Naive thymus-derived CD4-positive, alpha-beta T cell (primary cell): ENCODE measurements around the gene PPFIBP2. TPM values are rescaled to one million over a fixed set of nuclear protein-coding genes. Genes with fewer than 3 reads are reported as not detected.

Experiments
- ATAC-seq: fragments of 150-1000 bp; cut with Tn5 transposase; 2 replicates; pipeline ENCODE4 v1.10.0; 2021; ENCODE audit warnings: mild to moderate bottlenecking, moderate library complexity
- CTCF ChIA-PET: fragments of 350-600 bp; sonication (Branson Sonifier 250); formaldehyde crosslinking; loops from one replicate; lab custom pipeline; 2021; ENCODE audit warnings: antibody characterized with exemption; lab: Charles Lee
- POLR2A ChIA-PET: fragments of 350-600 bp; sonication (Branson Sonifier 250); formaldehyde crosslinking; loops from one replicate; lab custom pipeline; 2021; ENCODE audit warnings: antibody characterized with exemption, inconsistent platforms; lab: Charles Lee
- DNase-seq, 9 donors: peaks; one replicate each; pipeline versions ENCODE4 v3.0.0 to v3.0.0-alpha.2; 2020 to 2022; ENCODE audit warnings: mixed read lengths in 1 of 9
- H3K27ac ChIP-seq: one replicate; pipeline ENCODE4 v1.7.0; 2013; ENCODE audit warnings: mild to moderate bottlenecking, low read depth, low read length, moderate library complexity
- H3K27me3 ChIP-seq, 2 donors: one replicate each; pipeline ENCODE4 v1.7.0; 2013; ENCODE audit warnings: low read length in 2 of 2, mild to moderate bottlenecking in 2 of 2, moderate library complexity in 2 of 2; ENCODE audit not compliant: control insufficient read depth in 2 of 2, insufficient read depth in 2 of 2
- H3K36me3 ChIP-seq, 3 experiments: 1 replicate in 2 of 3; 2 replicates in 1 of 3; pipeline ENCODE4 v1.7.0; 2013; ENCODE audit warnings: low read length in 3 of 3, mild to moderate bottlenecking in 3 of 3, moderate library complexity in 1 of 3; ENCODE audit not compliant: insufficient read depth in 3 of 3, control insufficient read depth in 2 of 3
- H3K4me1 ChIP-seq, 2 donors: one replicate each; pipeline ENCODE4 v1.7.0; 2013; ENCODE audit warnings: low read length in 2 of 2, mild to moderate bottlenecking in 2 of 2, moderate library complexity in 1 of 2; ENCODE audit not compliant: control insufficient read depth in 2 of 2, insufficient read depth in 2 of 2
- H3K4me3 ChIP-seq: 2 replicates; pipeline ENCODE4 v1.7.0; 2013; ENCODE audit warnings: mild to moderate bottlenecking, low read length
- H3K9me3 ChIP-seq, 3 experiments: 1 replicate in 2 of 3; 2 replicates in 1 of 3; pipeline ENCODE4 v1.7.0; 2013; ENCODE audit warnings: low read length in 3 of 3; ENCODE audit not compliant: control insufficient read depth in 2 of 3
- H3K27ac Mint-ChIP-seq, 9 donors: one replicate each; pipeline ENCODE4 v1.8.0; 2020 to 2022; ENCODE audit warnings: mixed read lengths in 9 of 9, mild to moderate bottlenecking in 8 of 9, moderate library complexity in 5 of 9, inconsistent platforms in 2 of 9
- H3K27me3 Mint-ChIP-seq, 5 donors: one replicate each; pipeline ENCODE4 v1.8.0; 2021 to 2022; ENCODE audit warnings: mixed read lengths in 5 of 5, mild to moderate bottlenecking in 1 of 5
- H3K36me3 Mint-ChIP-seq, 5 donors: one replicate each; pipeline ENCODE4 v1.8.0; 2020 to 2022; ENCODE audit warnings: mixed read lengths in 5 of 5, mild to moderate bottlenecking in 3 of 5, inconsistent platforms in 1 of 5
- H3K4me1 Mint-ChIP-seq, 7 donors: one replicate each; pipeline ENCODE4 v1.8.0; 2020 to 2022; ENCODE audit warnings: mixed read lengths in 7 of 7, mild to moderate bottlenecking in 3 of 7, inconsistent platforms in 1 of 7
- H3K4me3 Mint-ChIP-seq, 10 donors: one replicate each; pipeline ENCODE4 v1.8.0; 2020 to 2022; ENCODE audit warnings: mild to moderate bottlenecking in 10 of 10, mixed read lengths in 10 of 10, moderate library complexity in 6 of 10, inconsistent platforms in 2 of 10
- H3K9me3 Mint-ChIP-seq, 11 donors: one replicate each; pipeline ENCODE4 v1.8.0; 2020 to 2022; ENCODE audit warnings: mixed read lengths in 11 of 11, mild to moderate bottlenecking in 4 of 11, inconsistent platforms in 1 of 11, moderate library complexity in 1 of 11
- intact Hi-C, 2 donors: fragments of 100-400 bp; cut with micrococcal nuclease; formaldehyde crosslinking; loops; one replicate each; pipeline ENCODE4 v1.15.1; 2023
- polyA plus RNA-seq, 2 donors: library from polyadenylated mRNA; unstranded; fragments of 300-500 nt; fragmentation: Illumina TruSeq; gene quantifications; one replicate each; pipeline ENCODE4 v1.2.3, GENCODE V29; 2021
- total RNA-seq, 6 experiments: library from RNA in 5 of 6; stranded (reverse) in 5 of 6; gene quantifications; 1 replicate in 5 of 6; 2 replicates in 1 of 6; pipeline ENCODE4 v1.2.3 and lab custom pipeline; 2021 to 2026

PPFIBP2 gene
- total and polyA plus RNA-seq, 7 experiments from 2014 or later = 5.7 to 55.6 (median 42.6) TPM

GRCh38 chr11:7525424-7525823 is 11.6 kb downstream of the PPFIBP2 start:
- ChIA-PET CTCF (interaction anchor here (0.6 to 1.4 kb wide), 3 partner anchors 10 to 789 kb away, joined by 3 to 6 read pairs (median 3); no protein-coding TSS in a partner anchor), POLR2A (interaction anchor here (2.0 to 6.8 kb wide), 3 partner anchors 8 to 12 kb away, joined by 7 to 45 read pairs (median 9); partner anchors contain the start of gene PPFIBP2)
- no peaks in the 10 kb centered on the region for H3K9me3 ChIP-seq
- DNase-seq (no peak), ATAC-seq (no peak)
- H3K36me3 Mint-ChIP-seq = peaks cover 0 to 11% (median 0%) of the 10 kb centered on the region in 5 donors
- H3K4me1 Mint-ChIP-seq = peaks cover 0 to 65% (median 41%) of the 10 kb centered on the region in 7 donors
- no peak overlapping the region for H3K27ac ChIP-seq
- intact Hi-C loops = loop anchor here in 1 of 2 donors (5.0 kb wide), 1 partner anchor 1293 kb away; the partner anchor contains the start of gene FHIP1B
- H3K4me1 ChIP-seq = peaks cover 29 to 88% of the 10 kb centered on the region in 2 donors
- peak overlapping the region in 4 of 10 donors; percentile 0 to 89 (median 32) for H3K4me3 Mint-ChIP-seq
- H3K36me3 ChIP-seq = no peaks in the 10 kb centered on the region
- peak overlapping the region in 5 of 9 donors; percentile 5 to 87 (median 22) for H3K27ac Mint-ChIP-seq
- H3K4me3 ChIP-seq = no peak overlapping the region
- H3K27me3 Mint-ChIP-seq = peaks cover 0 to 6% (median 0%) of the 10 kb centered on the region in 5 donors
- H3K9me3 Mint-ChIP-seq = no peaks in the 10 kb centered on the region
- no peaks in the 10 kb centered on the region for H3K27me3 ChIP-seq

GRCh38 chr11:7527029-7527428 is 13.2 kb downstream of the PPFIBP2 start:
- Mint-ChIP-seq H3K27me3 (peaks cover 0 to 6% (median 0%) of the 10 kb centered on the region in 5 donors), H3K27ac (peak overlapping the region; percentile 19 to 93 (median 82)), H3K4me3 (peak overlapping the region; percentile 54 to 89 (median 76)), H3K36me3 (peaks cover 0 to 11% (median 0%) of the 10 kb centered on the region in 5 donors), H3K4me1 (peaks cover 2 to 76% (median 52%) of the 10 kb centered on the region in 7 donors), H3K9me3 (no peaks in the 10 kb centered on the region)
- H3K4me3 ChIP-seq = peak overlapping the region; percentile 1
- ChIA-PET POLR2A (interaction anchor here (1.0 to 6.8 kb wide), 3 partner anchors 9 to 14 kb away, joined by 5 to 45 read pairs (median 9); partner anchors contain the start of gene PPFIBP2), CTCF (interaction anchor here (0.7 to 1.1 kb wide), 2 partner anchors 11 to 12 kb away, joined by 3 to 4 read pairs; no protein-coding TSS in a partner anchor)
- intact Hi-C loops = loop anchor here in 1 of 2 donors (1.0 to 5.0 kb wide), 3 partner anchors 11 to 1295 kb away; partner anchors contain the start of genes FHIP1B and PPFIBP2
- no peaks in the 10 kb centered on the region for H3K27me3 ChIP-seq
- peaks cover 29 to 83% of the 10 kb centered on the region in 2 donors for H3K4me1 ChIP-seq
- H3K36me3 ChIP-seq = no peaks in the 10 kb centered on the region
- DNase-seq = peak in 8 of 9 donors; percentile 18 to 81 (median 68)
- H3K9me3 ChIP-seq = no peaks in the 10 kb centered on the region
- peak; percentile 95 for ATAC-seq
- no peak overlapping the region for H3K27ac ChIP-seq

- H3K27me3 Mint-ChIP-seq = peaks cover 0 to 7% (median 0%) of the 10 kb centered on the region in 5 donors
- Histone ChIP-seq H3K4me1 (peaks cover 29 to 74% of the 10 kb centered on the region in 2 donors), H3K27ac (peak overlapping the region; percentile 9), H3K36me3 (no peaks in the 10 kb centered on the region), H3K4me3 (no peak overlapping the region), H3K27me3 (no peaks in the 10 kb centered on the region), H3K9me3 (no peaks in the 10 kb centered on the region)
- peaks cover 11 to 74% (median 54%) of the 10 kb centered on the region in 7 donors for H3K4me1 Mint-ChIP-seq
- H3K9me3 Mint-ChIP-seq = no peaks in the 10 kb centered on the region
- H3K4me3 Mint-ChIP-seq = peak overlapping the region in 8 of 10 donors; percentile 3 to 89 (median 50)
- H3K27ac Mint-ChIP-seq = peak overlapping the region in 8 of 9 donors; percentile 37 to 93 (median 80)
- POLR2A ChIA-PET = interaction anchor here (0.6 to 3.0 kb wide), 4 partner anchors 8 to 1161 kb away, joined by 4 to 17 read pairs (median 4); no protein-coding TSS in a partner anchor
- ATAC-seq (no peak), DNase-seq (no peak)
- intact Hi-C loops = loop anchor here in 1 of 2 donors (5.0 kb wide), 1 partner anchor 1296 kb away; the partner anchor contains the start of gene FHIP1B
- CTCF ChIA-PET = interaction anchor here (1.1 kb wide), 1 partner anchor 15 kb away, joined by 5 read pairs; the partner anchor contains the start of gene PPFIBP2
- peaks cover 0 to 11% (median 0%) of the 10 kb centered on the region in 5 donors for H3K36me3 Mint-ChIP-seq
These were observed 14.8 kb downstream of the PPFIBP2 start for GRCh38 chr11:7528514-7529049.

- H3K4me3 ChIP-seq = no peak overlapping the region
- peaks cover 27 to 74% (median 48%) of the 10 kb centered on the region in 7 donors for H3K4me1 Mint-ChIP-seq
- no peaks in the 10 kb centered on the region for H3K36me3 ChIP-seq
- CTCF ChIA-PET = interaction anchor here (1.5 to 1.9 kb wide), 2 partner anchors 16 to 17 kb away, joined by 4 to 6 read pairs; partner anchors contain the start of gene PPFIBP2
- H3K27ac ChIP-seq = no peak overlapping the region
- DNase-seq (no peak), ATAC-seq (no peak)
- intact Hi-C loops = no loop called here
- POLR2A ChIA-PET = interaction anchor here (0.9 to 3.0 kb wide), 6 partner anchors 10 to 21 kb away, joined by 3 to 24 read pairs (median 4); partner anchors contain the start of gene PPFIBP2
- no peaks in the 10 kb centered on the region for H3K9me3 Mint-ChIP-seq
- H3K9me3 ChIP-seq = no peaks in the 10 kb centered on the region
- H3K4me3 Mint-ChIP-seq = peak overlapping the region in 1 of 10 donors; percentile 27
- H3K27me3 ChIP-seq = no peaks in the 10 kb centered on the region
- H3K27me3 Mint-ChIP-seq = peaks cover 0 to 11% (median 0%) of the 10 kb centered on the region in 5 donors
- H3K27ac Mint-ChIP-seq = peak overlapping the region in 6 of 9 donors; percentile 10 to 87 (median 38)
- peaks cover 29 to 68% of the 10 kb centered on the region in 2 donors for H3K4me1 ChIP-seq
- peaks cover 0 to 13% (median 0%) of the 10 kb centered on the region in 5 donors for H3K36me3 Mint-ChIP-seq
These were observed 16.3 kb downstream of the PPFIBP2 start for GRCh38 chr11:7530013-7530640.

- H3K27ac Mint-ChIP-seq = peak overlapping the region in 6 of 9 donors; percentile 25 to 80 (median 50)
- CTCF ChIA-PET = interaction anchor here (1.2 to 1.9 kb wide), 3 partner anchors 17 to 20 kb away, joined by 3 to 6 read pairs (median 4); partner anchors contain the start of gene PPFIBP2
- ATAC-seq (no peak), DNase-seq (no peak)
- intact Hi-C loops = no loop called here
- H3K4me3 ChIP-seq = no peak overlapping the region
- no peaks in the 10 kb centered on the region for H3K9me3 Mint-ChIP-seq
- peaks cover 0 to 13% (median 0%) of the 10 kb centered on the region in 5 donors for H3K36me3 Mint-ChIP-seq
- H3K27me3 Mint-ChIP-seq = peaks cover 0 to 10% (median 0%) of the 10 kb centered on the region in 5 donors
- H3K4me1 Mint-ChIP-seq = peaks cover 36 to 74% (median 44%) of the 10 kb centered on the region in 7 donors
- peaks cover 26 to 62% of the 10 kb centered on the region in 2 donors for H3K4me1 ChIP-seq
- no peaks in the 10 kb centered on the region for H3K36me3 ChIP-seq
- peak overlapping the region in 2 of 10 donors; percentile 7 to 15 for H3K4me3 Mint-ChIP-seq
- POLR2A ChIA-PET = interaction anchor here (1.2 to 3.0 kb wide), 4 partner anchors 10 to 22 kb away, joined by 3 to 24 read pairs (median 10); partner anchors contain the start of gene PPFIBP2
- H3K9me3 ChIP-seq = no peaks in the 10 kb centered on the region
- H3K27ac ChIP-seq = no peak overlapping the region
- H3K27me3 ChIP-seq = no peaks in the 10 kb centered on the region
These were observed 17.2 kb downstream of the PPFIBP2 start for GRCh38 chr11:7531011-7531410.
